HG02588 (cell line): ENCODE results near the gene CPEB4.

ENCODE experiments used
- ATAC-seq: cut with Tn5 transposase; IDR thresholded peaks from one replicate; pipeline ENCODE4 v1.9.1; 2021; ENCODE audit warnings: mild to moderate bottlenecking, moderate library complexity; ENCODE audit not compliant: unreplicated experiment

The CPEB4 gene

DNA sequence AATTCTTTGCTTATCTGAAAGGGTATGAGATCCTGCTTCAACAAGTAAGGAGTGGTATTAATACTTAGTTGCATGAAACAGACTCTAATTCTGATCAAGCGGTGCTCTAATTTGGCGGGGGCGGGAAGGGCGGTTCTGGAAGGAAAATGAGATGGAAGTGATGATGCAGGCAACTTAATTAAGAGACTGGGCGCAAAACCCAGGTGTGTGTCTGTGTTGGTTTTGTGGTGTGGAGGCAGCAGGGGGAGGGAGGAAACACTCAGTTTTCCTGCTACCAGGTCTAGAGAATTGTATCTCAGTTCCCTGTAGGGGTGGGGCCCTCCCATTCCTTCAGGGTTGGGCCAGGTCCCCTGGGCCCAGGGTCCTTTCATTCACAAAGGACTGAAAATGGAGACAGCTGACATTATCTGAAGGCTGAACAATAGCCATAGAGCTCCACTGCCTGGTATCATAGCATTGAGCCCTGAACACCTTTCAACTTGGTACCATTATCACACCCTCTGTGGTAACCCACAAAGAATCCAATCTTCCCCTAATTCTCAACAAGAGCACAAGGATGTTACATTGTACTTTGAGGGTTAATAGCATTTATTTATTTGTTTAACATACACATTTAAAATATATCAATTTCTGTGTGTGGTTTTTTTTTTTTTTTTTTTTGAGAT lies 83.7 kb downstream of the CPEB4 start:
- ATAC-seq, result no peak

DNA sequence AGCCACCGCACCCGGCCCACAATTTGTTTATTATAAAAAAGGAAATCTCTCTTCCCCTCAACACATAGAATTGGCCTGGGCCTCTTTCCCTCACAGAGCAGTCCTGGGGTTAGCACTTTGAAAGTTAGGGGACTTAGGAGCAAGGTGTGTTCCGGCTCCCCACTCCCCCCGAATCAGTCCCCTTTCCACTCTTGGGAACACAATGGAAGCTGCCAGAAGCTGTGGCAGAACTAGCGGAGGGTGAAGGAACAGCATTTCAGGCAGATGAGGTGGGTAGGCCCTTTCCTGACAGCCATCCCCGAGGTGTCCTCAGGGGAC lies 84.4 kb downstream of the CPEB4 start:
- no peak for ATAC-seq

DNA sequence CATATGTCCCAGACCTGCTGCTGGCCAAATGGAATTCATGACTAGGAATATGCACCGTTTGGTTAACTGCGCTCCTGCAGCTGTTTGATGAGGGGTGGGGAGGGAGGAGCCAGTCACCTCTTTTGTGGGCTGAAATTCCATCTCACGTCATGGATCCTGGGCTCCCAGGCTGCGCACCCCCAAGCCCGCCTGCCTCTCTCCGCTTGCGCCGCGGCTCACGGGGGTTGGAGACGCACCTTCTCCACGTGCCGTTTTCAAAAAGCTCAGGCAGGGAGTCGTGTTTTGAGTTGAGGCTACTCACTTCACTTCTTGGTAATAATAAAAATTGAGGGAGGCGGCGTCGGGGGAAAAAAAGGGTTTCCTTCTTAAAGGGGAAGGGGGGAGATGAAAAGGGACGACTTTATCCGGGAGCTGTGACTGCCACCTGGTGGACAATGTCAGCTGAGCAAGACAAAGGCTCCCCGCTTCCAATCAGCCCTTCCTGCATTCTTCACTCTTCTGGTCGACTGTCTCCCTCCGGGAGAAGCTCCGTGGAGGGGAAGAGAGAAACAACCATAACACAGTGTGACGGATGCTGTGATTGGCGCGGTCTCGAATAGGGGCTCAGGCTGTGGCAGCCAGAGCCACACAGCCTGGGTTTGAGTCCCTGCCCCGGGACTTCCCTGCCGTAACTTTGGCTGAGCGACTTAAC lies 84.9 kb downstream of the CPEB4 start:
- peak; percentile 67 for ATAC-seq

DNA sequence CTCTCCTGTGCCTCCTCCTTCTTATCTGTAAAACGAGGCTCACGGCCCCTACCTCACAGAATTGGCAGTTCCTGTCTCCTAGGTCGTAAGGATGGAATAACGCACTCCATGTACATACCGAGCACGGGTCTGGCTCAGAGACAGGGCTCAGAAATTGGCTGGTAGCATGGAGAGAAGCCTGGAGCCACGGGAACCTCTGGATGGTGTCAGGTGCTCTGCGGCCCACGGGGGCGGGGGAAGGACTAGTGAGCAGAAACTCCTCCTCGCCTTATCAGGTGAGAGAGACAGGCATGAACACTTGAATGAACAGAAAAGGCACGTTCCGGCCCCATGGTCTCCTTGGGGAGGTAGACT lies 85.4 kb downstream of the CPEB4 start:
- peak; percentile 29 for ATAC-seq

DNA sequence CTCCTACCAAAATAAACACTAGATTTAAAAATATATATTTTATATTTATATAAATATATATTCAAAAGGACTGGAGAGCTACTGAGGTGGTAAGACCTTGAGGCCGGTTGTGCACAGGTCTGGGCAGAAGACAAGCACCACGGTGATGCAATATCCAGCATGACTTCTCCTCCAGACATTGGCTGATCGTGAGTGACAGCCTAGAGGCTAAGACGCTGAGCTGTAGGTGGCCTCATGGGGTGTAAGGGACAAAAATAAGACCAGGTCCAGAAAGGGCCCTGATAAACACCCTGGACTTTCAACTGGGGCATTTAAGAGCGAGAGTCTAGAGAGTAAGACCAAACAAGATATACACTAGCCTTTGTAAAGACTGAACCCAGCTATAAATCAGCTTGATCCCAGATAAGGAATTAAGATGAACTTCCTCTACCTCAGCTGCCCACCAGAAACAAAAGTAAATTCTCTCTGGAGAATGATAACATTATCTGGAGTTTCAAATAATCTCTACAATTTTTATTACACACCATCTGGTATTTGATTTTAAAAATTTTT lies 86.6 kb downstream of the CPEB4 start:
- ATAC-seq, result no peak

DNA sequence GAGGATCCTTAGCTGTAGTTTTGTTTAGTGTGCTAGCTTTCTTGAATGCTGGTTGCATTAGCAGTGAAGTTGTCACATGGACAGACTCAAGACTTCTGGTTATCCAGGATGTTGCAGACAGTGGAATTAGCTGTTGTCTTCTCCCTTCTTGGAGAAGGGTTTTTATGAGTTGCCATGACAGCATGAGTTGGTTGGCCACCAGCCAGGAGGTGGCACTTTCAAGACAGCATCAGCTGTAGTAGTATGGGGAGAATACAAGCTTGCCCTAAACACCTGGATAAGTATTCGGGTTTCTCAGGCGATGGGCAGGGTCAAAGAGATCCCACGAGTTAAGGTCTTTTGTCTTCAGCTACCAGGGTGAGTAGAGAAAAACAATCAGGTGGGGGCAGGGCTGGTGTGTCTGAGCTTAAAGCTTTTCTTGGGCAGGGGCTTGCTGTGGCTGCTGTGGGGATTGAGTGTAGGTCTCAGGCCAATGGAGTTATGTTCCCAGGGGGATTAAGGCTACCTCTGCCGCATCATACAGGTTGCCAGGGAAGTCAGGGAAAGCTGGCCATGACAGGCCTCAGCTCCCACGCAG lies 93.1 kb downstream of the CPEB4 start:
- no peak for ATAC-seq

DNA sequence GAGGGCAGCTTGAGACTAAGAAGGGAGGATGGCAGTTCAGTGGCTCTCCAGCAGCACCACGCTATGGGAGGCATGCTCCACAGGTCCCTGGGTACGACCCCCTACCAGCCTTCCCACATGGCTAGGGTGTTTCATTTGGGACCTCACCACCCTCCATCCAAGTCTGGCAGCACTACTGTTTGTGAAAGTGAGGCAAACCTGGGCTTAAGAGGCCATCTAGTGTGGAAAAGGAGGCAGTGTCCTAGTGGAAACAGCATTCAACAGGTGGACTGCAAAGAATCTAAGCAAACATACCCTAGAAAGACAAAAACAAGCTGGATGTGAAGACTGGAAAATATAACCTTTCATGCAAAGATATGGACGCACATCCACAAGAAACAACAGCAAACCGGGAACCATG lies 96.1 kb downstream of the CPEB4 start:
- ATAC-seq, result no peak

DNA sequence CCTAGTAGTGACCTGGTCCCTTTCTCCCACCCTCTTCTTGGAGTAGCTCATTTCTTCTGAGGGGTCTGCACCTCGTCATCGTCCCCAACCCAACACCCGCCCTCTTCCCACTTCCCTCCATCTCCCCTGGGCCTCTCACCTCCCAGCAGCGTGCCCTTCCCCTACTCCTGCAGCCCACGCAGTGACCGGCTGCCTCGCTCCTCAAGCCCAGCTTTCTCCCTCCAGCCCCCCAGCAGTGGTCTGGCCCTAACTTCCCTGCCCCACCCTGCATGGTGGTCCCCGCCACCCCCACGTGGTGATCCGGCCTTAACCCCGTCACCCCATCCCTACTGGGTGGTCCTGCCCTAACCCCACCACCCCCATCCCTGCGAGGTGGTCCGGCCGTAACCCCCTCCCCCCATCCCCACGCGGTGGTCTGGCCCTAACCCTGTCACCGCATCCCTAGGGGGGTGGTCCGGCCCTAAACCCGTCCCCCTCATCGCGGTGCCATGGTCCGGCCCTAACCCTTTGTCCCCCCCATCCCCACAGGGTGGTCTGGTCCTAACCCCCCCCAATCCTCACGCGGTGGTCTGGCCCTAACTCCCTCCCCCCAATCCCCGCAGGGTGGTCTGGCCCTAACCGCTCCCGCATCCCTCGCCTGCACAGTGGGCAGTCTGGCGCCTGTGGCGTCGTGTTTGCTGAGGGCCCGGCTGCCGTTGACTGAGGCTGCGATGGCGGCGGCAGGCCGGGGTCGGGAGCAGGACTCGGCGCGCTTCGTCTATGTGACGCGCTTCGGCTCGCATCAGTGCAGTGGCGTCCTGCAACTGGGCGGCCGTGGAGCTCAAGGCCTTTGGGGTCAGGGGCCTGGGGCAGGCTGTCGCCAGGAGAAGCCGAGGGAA lies 100.6 kb downstream of the CPEB4 start, which contains the start of gene C5orf47:
TSS of gene C5orf47 (plus strand) at position 617 of the 878 bp plus-strand sequence. CDS start at position 711, 94 bp downstream.
- no peak for ATAC-seq

DNA sequence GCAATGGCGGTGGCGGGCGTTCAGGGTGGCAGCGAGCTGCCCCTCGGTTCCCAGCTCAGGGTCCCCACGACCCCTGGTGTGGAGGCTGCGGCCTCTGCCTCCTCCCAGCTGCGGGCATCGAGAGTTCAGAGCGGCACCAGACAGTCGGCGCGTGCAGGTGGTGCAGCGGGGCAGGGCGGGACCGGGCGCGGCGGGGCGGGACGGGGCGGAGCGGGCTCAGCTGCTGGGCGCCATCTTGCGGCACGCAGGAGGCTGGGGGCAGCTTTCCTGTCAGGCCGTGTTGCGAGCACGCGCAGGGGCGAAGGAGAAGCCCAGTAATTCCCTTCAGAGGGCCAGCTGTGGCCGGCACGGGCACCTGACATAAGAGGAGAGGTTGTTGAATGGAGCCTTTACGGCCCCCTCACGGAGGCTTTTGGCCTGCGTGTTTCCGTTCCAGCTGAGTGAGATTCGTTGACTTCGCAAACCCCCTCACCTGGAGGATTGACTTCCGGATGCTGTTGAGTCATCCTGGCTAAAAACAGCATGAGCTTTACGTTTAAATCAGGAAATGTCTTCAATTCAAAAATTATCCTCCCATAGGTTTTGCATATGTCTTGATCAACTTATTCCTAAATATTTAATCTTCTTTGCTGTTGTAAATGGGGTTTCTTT lies 101.4 kb downstream of the CPEB4 start:
- ATAC-seq, result no peak

DNA sequence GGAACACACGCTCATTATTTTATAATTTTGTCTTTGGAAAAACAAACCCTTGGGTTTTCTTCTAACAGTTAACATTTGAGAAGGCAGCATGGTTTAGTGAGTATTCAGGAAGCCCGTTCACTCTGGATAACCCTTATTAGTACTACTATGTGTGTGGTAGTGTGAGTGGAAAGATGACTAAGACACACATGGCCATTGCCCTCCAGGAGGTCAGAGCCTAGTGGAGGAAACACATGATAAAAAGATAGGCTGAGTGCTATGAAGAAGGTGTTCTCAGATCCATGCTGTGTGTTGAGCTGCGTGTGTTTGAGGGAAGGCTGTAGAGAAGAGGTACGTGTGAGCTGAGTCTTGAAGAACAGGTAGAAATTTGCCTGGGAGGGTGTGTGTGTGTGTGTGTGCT lies 109.2 kb downstream of the CPEB4 start:
- no peak for ATAC-seq

DNA sequence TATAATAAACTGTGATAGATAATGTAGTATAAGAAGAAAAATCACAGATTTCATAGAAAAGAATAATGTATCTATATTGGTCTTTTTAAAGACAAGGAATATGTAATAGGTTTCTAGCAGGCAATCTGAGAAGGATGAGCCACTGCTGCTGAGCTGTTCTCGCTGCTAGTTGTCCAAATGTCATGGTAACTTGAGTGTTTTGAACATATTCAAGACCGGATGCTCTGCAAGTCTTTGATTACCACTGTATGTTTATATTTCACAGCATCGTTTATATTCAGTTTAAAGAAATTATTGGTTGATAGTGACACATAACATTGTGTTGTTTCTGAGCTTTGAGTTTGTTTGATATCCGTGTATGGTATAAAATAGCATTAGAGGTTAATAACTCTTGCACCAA lies 110.4 kb downstream of the CPEB4 start:
- ATAC-seq, result no peak

DNA sequence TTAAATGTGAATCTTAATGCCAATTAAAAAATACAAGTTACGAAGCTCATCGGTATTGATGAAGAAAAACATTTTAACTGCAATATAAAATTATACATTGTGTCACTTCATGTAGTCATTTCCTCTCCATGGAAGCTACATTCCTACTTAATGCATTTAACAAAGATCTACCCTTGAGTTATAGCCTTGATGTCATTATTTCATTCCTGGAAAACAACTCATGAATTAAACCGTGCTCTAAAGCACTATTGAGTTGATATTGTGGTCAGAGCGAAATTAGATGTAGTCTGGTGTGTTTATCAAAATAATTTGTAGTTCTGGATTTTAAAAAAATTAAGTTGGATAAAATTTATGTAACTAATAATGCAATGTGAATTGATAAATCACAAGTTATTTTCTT lies 111.9 kb downstream of the CPEB4 start:
- no peak for ATAC-seq

DNA sequence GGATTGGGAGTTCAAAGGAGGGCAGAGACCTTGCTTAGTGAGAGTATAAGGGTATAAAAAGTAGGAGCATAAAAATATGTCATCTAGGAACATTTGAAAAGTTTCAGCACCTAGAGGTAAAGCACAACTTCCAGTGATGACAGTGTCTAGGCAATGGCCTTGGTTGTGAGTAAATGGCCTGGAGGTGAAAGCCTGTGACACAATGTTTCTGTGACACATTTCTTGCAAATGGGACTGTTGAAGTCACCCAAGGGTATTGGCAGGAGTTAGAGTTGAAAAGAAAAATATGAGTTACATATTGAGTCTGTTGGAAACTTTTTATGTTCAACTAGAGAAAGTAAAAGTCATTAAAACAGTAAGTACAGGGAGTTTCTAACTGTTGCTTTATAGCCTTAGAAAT lies 115.6 kb downstream of the CPEB4 start:
- no peak for ATAC-seq

DNA sequence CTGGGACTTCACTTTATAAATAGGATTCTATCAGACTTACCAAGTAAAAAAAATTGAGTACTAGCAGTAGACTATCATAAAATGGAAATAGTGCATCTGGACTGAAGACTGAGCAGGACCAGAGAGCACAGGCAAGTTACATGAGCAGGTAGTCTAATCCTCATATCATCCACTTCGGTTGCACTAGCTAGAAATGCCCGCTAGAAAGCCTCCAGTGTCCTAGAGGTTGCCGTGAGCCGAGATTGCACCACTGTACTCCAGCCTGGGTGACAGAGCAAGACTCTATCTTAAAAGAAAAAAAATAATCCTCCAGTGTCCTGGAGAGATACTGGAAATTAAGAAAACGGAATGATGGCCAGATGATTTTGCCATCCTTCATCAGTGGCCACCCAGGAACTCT lies 120.8 kb downstream of the CPEB4 start:
- no peak for ATAC-seq

DNA sequence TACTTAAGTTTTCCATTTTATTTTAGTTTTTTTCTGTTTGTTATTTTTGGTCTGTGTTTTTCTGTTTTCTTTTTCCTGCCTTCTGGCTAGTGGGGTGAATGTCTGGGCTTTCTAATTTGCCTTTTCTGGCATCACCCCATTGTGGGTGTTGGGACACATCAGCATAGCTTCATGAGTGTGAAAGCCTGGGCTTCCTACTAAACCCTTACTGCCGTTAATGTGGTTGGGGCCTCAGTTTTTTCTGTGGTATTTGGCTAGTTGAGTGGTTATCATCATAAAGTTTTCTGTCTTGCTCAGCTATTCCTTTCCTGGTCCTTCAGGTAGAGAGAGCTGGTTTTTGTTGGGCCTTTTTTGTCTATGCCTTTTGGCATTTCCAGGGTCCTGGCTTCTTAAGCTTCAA lies 122.2 kb downstream of the CPEB4 start:
- no peak for ATAC-seq

DNA sequence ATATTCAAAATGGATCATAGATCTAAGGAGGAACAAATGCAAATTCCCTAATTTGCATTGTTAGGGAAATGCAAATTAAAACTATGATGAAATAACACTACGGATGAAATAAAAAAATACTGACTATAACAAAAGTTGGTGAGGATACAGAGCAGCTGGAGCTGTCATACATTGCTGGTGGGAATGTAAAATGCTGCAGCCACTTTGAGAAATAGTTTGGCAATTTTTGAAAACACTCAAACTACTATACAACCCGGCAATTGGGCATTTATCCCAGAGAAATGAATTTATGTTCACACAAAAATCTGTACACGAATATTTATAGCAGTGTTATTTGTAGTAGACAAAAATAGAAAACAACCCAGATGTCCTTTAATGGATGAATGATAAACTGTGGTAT lies 123.3 kb downstream of the CPEB4 start:
- no peak for ATAC-seq
